ENCODE results near the gene SUGCT. TPM values are rescaled to one million over a fixed set of nuclear protein-coding genes. Genes with fewer than 3 reads are reported as not detected.

Gene SUGCT
- total RNA-seq, 2 experiments from 2014 or later = 2.3 to 2.9 TPM

GRCh38 chr7:40520986-40521738 lies 386.4 kb downstream of the SUGCT start:
- DNase-seq = no peak
- no peak overlapping the region for H3K4me3 Mint-ChIP-seq
- H3K27me3 Mint-ChIP-seq = no peaks in the 10 kb centered on the region
- H3K9me3 Mint-ChIP-seq = no peaks in the 10 kb centered on the region
- H3K27ac Mint-ChIP-seq = no peak overlapping the region
- no peaks in the 10 kb centered on the region for H3K4me1 Mint-ChIP-seq
- H3K36me3 Mint-ChIP-seq = no peaks in the 10 kb centered on the region

- no peaks in the 10 kb centered on the region for H3K4me1 Mint-ChIP-seq
- H3K4me3 Mint-ChIP-seq = no peak overlapping the region
- DNase-seq = no peak
- H3K36me3 Mint-ChIP-seq = no peaks in the 10 kb centered on the region
- H3K27me3 Mint-ChIP-seq = no peaks in the 10 kb centered on the region
- no peak overlapping the region for H3K27ac Mint-ChIP-seq
- no peaks in the 10 kb centered on the region for H3K9me3 Mint-ChIP-seq
Observed at GRCh38 chr7:40525764-40526163, 391.0 kb downstream of the SUGCT start.

DNA sequence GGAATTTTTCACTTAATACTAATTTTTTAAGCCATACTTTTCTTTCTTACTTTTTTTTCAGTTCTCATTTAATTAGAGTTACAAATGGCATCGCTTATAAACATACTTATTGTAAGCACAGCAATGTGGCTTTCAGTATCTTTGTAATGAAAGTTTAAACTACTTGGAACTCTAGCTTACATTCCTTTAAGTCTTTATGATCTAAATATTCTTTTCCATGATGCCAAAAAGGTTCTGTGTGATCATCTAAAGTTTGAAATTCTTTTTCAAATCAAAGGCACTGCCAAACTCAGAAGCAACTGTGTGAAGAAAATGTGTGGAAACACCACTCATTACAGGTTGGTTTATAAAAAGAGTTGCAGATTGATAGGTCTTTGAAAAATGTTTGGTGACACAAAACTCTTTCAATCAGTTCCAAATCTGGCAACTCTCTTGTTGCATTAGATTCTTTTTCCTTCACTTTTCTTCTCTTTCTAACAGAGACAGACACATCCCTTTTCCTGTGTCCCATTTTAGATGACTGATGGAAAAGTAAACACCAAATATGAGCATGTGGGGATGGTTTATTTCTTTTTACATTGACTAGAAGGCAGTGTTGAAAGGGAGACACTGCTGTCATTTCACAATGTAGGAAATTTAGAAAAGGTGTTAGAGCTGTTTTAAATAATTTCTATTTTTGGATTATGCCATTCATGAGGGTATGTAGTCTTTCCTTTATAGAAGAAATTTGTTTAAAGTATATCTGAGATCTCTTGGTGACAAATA lies 392.3 kb downstream of the SUGCT start:
- no peaks in the 10 kb centered on the region for H3K36me3 Mint-ChIP-seq
- no peak overlapping the region for H3K27ac Mint-ChIP-seq
- H3K9me3 Mint-ChIP-seq = no peaks in the 10 kb centered on the region
- H3K4me1 Mint-ChIP-seq = no peaks in the 10 kb centered on the region
- no peak overlapping the region for H3K4me3 Mint-ChIP-seq
- no peaks in the 10 kb centered on the region for H3K27me3 Mint-ChIP-seq
- no peak for DNase-seq

DNA sequence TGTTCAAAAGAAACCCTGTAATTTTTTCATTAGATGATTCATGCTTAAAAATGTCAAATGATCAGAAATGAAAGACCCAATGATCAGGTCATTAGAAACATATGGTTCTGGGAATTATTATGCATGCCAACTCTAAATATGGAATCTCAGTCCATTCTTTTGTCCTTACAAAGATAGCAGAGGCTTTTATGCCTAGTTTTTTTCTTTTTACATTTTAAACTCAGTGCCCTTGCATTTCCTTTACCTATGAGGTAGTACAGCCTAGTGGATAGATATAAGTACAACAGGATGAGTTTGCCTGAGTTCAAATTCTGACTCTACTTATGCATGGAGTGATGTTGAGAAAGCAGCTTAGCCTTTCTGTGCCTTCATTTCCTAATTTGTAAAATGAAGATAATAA lies 392.9 kb downstream of the SUGCT start:
- Mint-ChIP-seq H3K9me3 (no peaks in the 10 kb centered on the region), H3K27ac (no peak overlapping the region), H3K4me3 (no peak overlapping the region), H3K4me1 (no peaks in the 10 kb centered on the region), H3K36me3 (no peaks in the 10 kb centered on the region), H3K27me3 (no peaks in the 10 kb centered on the region)
- no peak for DNase-seq

DNA sequence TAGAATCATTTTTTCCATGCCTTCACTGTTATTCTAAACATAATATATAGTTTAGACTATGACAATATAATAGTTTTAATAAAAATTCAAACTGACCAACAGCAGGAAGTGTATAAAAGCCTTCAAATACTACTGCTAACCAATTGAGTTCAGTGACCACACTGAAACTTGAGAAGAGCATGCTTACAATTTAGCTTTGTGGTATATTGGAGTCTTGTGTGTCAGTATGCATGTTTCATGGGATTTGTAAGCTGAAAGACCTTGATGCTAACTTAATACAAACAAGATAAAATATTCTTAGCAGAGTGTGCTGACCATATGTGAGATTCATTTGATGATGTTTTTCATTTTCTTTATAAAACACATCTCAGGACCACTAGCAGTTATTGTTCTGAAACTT lies 395.5 kb downstream of the SUGCT start:
- Mint-ChIP-seq H3K36me3 (no peaks in the 10 kb centered on the region), H3K27me3 (no peaks in the 10 kb centered on the region), H3K27ac (no peak overlapping the region), H3K4me3 (no peak overlapping the region), H3K4me1 (no peaks in the 10 kb centered on the region), H3K9me3 (no peaks in the 10 kb centered on the region)
- no peak for DNase-seq

GRCh38 chr7:40531956-40532355 lies 397.2 kb downstream of the SUGCT start:
- no peaks in the 10 kb centered on the region for H3K9me3 Mint-ChIP-seq
- no peak overlapping the region for H3K4me3 Mint-ChIP-seq
- H3K36me3 Mint-ChIP-seq = no peaks in the 10 kb centered on the region
- no peaks in the 10 kb centered on the region for H3K4me1 Mint-ChIP-seq
- H3K27ac Mint-ChIP-seq = no peak overlapping the region
- no peaks in the 10 kb centered on the region for H3K27me3 Mint-ChIP-seq
- DNase-seq = no peak

- Mint-ChIP-seq H3K36me3 (no peaks in the 10 kb centered on the region), H3K27me3 (no peaks in the 10 kb centered on the region), H3K27ac (no peak overlapping the region), H3K4me3 (no peak overlapping the region), H3K9me3 (no peaks in the 10 kb centered on the region), H3K4me1 (no peaks in the 10 kb centered on the region)
- DNase-seq = no peak
Observed at GRCh38 chr7:40535678-40536077, 400.9 kb downstream of the SUGCT start.

- H3K9me3 Mint-ChIP-seq = no peaks in the 10 kb centered on the region
- no peaks in the 10 kb centered on the region for H3K36me3 Mint-ChIP-seq
- H3K4me3 Mint-ChIP-seq = no peak overlapping the region
- H3K4me1 Mint-ChIP-seq = no peaks in the 10 kb centered on the region
- no peak overlapping the region for H3K27ac Mint-ChIP-seq
- no peak for DNase-seq
- no peaks in the 10 kb centered on the region for H3K27me3 Mint-ChIP-seq
Observed at GRCh38 chr7:40536421-40536820, 401.6 kb downstream of the SUGCT start.

DNA sequence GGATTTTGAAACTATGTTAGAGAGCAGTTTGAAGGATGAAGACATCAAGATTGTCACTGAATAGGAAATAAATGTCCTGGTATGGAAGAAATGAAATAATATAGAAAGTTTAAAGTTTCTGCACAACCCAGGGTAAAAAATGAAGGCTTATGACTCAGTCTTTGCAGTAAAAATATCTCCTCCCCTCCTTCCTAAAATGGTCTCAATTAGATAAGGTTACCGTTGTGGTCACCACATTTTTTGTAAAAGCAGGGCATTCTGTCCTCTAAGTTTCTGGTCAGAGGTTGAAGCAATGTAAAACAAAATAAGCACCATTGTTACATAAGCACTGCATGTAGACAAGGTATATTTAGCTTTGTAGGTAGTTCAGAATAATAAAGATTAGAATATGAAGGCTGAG lies 403.5 kb downstream of the SUGCT start:
- no peaks in the 10 kb centered on the region for H3K27me3 Mint-ChIP-seq
- H3K4me1 Mint-ChIP-seq = no peaks in the 10 kb centered on the region
- no peak for DNase-seq
- H3K4me3 Mint-ChIP-seq = no peak overlapping the region
- no peak overlapping the region for H3K27ac Mint-ChIP-seq
- no peaks in the 10 kb centered on the region for H3K36me3 Mint-ChIP-seq
- no peaks in the 10 kb centered on the region for H3K9me3 Mint-ChIP-seq

DNA sequence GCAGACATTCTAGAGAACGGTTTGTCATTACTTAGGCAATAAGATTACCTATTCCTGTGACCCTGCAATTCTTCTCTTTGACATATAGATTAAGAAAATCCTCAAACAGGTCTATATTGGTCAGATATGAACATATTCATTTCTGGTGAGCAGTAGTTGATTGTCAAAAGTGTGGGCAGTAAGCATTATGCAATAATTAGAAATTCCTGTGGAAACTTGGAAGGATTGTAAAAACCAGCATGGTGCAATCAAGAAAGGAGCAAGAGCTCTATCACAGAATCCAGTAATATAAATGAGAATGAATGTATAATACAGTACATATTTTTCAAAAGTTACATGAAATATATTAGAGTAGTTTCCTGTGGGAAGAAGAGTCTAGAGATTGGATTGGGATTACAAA lies 406.5 kb downstream of the SUGCT start:
- H3K36me3 Mint-ChIP-seq = no peaks in the 10 kb centered on the region
- no peak for DNase-seq
- no peak overlapping the region for H3K4me3 Mint-ChIP-seq
- no peaks in the 10 kb centered on the region for H3K4me1 Mint-ChIP-seq
- H3K27ac Mint-ChIP-seq = no peak overlapping the region
- no peaks in the 10 kb centered on the region for H3K27me3 Mint-ChIP-seq
- H3K9me3 Mint-ChIP-seq = no peaks in the 10 kb centered on the region

DNA sequence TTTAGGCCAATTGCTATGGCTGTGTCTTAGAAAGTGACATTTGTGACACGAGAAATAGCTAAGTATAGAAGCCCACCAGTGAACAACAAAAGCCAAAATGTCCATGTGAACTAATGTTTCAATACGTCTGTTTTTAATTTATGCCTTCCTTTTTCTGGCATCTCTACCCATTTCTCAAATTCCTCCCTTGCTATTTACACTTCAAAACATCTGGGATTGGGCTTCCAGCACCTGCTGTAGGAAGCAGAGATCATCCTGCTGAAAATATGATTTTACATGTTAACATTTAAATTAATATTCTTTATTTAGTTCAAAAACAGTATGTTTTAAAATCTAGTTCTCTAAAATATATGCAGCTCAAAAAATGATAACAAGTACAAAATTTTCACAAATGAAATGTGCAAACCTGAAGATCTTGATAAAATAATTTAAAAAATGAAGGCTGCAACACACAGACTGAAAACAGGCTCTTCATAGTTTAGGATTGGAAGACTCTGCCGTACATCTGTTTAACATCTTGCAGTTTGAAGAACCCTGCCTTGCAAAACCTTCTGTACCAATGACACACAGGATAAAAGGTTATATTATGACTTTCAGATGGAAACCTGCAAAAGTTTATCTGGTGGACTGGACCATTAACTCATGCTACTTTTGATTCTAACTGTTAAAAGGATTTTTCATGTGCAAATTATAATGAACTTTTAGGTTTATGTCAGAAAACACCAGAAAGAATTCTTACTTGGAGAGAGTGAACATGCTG lies 408.4 kb downstream of the SUGCT start:
- DNase-seq = no peak
- Mint-ChIP-seq H3K4me3 (no peak overlapping the region), H3K4me1 (no peaks in the 10 kb centered on the region), H3K9me3 (no peaks in the 10 kb centered on the region), H3K36me3 (no peaks in the 10 kb centered on the region), H3K27ac (no peak overlapping the region), H3K27me3 (no peaks in the 10 kb centered on the region)

DNA sequence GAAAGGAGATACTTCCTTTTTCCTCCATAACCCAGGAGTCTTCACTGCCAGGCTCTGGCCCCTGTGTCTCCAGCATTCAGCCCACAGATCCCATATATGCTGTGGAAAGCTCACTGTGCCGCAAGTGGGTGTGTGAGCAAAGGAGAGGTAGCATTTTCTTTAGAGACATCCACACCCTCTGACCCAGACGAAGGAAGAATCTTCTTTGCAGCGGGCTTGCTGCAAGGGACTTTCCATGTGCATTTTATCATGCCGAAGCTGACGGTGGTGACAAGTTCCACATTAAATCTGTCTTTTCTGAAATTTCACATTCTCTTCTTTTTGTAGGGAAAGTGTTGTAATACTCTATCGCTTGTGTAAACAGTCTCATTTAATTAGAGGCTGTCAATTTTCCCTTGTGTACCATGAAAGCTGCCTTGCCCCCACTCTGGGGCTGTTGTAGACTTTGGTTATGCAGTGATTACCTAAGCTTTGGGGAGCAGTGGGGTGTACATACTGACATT lies 409.5 kb downstream of the SUGCT start:
- Mint-ChIP-seq H3K27me3 (no peaks in the 10 kb centered on the region), H3K9me3 (no peaks in the 10 kb centered on the region), H3K27ac (no peak overlapping the region), H3K4me1 (no peaks in the 10 kb centered on the region), H3K4me3 (no peak overlapping the region), H3K36me3 (no peaks in the 10 kb centered on the region)
- DNase-seq = no peak

- DNase-seq = no peak
- Mint-ChIP-seq H3K4me3 (no peak overlapping the region), H3K4me1 (no peaks in the 10 kb centered on the region), H3K36me3 (no peaks in the 10 kb centered on the region), H3K27me3 (no peaks in the 10 kb centered on the region), H3K27ac (no peak overlapping the region), H3K9me3 (no peaks in the 10 kb centered on the region)
Observed at GRCh38 chr7:40544871-40545303, 410.1 kb downstream of the SUGCT start.

DNA sequence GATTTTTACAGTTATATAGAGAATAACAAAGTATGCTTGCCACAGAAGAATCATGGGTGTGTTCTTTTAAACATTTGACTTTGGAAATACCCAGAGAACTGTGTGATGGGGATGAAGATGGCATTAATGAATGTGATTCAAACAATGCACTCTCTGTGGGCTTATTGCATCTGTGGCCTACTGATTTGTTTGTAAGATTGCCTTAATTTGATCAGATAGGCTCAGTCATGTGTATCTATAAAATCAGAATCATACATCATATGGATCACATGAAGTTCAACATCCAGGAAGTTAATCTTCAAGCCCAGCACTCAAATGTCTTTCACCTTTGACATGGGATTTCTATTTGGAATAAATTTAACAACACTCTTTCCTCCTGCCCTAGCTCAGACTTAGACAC lies 410.9 kb downstream of the SUGCT start:
- Mint-ChIP-seq H3K27ac (no peak overlapping the region), H3K4me1 (no peaks in the 10 kb centered on the region), H3K36me3 (no peaks in the 10 kb centered on the region), H3K27me3 (no peaks in the 10 kb centered on the region), H3K4me3 (no peak overlapping the region), H3K9me3 (no peaks in the 10 kb centered on the region)
- no peak for DNase-seq
